Glutamatergic neuron (in vitro differentiated cells): ENCODE data around the gene CCBE1. TPM values are rescaled to one million over a fixed set of nuclear protein-coding genes. Genes with fewer than 3 reads are reported as not detected.

Source experiments
- DNase-seq: peaks from one replicate; pipeline ENCODE4 v3.0.0; 2022
- H3K27ac Mint-ChIP-seq: one replicate; pipeline ENCODE4 v1.8.0; 2020; ENCODE audit warnings: mild to moderate bottlenecking, mixed read lengths, inconsistent platforms; ENCODE audit not compliant: unreplicated experiment
- H3K27me3 Mint-ChIP-seq: one replicate; pipeline ENCODE4 v1.8.0; 2020; ENCODE audit warnings: mild to moderate bottlenecking, moderate library complexity, mixed read lengths, inconsistent platforms; ENCODE audit not compliant: unreplicated experiment
- H3K36me3 Mint-ChIP-seq: one replicate; pipeline ENCODE4 v1.8.0; 2020; ENCODE audit warnings: mild to moderate bottlenecking, mixed read lengths, inconsistent platforms; ENCODE audit not compliant: unreplicated experiment
- H3K4me1 Mint-ChIP-seq: one replicate; pipeline ENCODE4 v1.8.0; 2020; ENCODE audit warnings: mild to moderate bottlenecking, low read depth, mixed read lengths, inconsistent platforms; ENCODE audit not compliant: unreplicated experiment
- H3K4me3 Mint-ChIP-seq: one replicate; pipeline ENCODE4 v1.8.0; 2020; ENCODE audit warnings: mild to moderate bottlenecking, mixed read lengths, inconsistent platforms; ENCODE audit not compliant: unreplicated experiment
- H3K9me3 Mint-ChIP-seq: one replicate; pipeline ENCODE4 v1.8.0; 2020; ENCODE audit warnings: mild to moderate bottlenecking, moderate library complexity, mixed read lengths, inconsistent platforms; ENCODE audit not compliant: unreplicated experiment
- CTCF ChIP-seq: fragments of 200-600 bp; sonication (generic); IDR thresholded peaks from one replicate; pipeline ENCODE4 v1.5.0; 2021; ENCODE audit not compliant: partially characterized antibody, unreplicated experiment
- total RNA-seq: library from RNA; stranded (reverse); fragmentation: NEBNext Ultra II Directional; extraction: Animal tissue kit (Norgen Biotek cat#: 25700); gene quantifications from one replicate; pipeline ENCODE4 v1.2.1, GENCODE V29; 2021; ENCODE audit not compliant: unreplicated experiment

The CCBE1 gene
- total RNA-seq, 1 donor from 2014 or later = 0.81 TPM

- no peak for DNase-seq
- Mint-ChIP-seq H3K4me1 (no peaks in the 10 kb centered on the region), H3K4me3 (no peak overlapping the region), H3K36me3 (no peaks in the 10 kb centered on the region), H3K9me3 (no peaks in the 10 kb centered on the region), H3K27ac (no peak overlapping the region), H3K27me3 (no peaks in the 10 kb centered on the region)
- no peak for TF ChIP-seq CTCF
Measured at GRCh38 chr18:59689756-59690155, 7.5 kb downstream of the CCBE1 start.

DNA sequence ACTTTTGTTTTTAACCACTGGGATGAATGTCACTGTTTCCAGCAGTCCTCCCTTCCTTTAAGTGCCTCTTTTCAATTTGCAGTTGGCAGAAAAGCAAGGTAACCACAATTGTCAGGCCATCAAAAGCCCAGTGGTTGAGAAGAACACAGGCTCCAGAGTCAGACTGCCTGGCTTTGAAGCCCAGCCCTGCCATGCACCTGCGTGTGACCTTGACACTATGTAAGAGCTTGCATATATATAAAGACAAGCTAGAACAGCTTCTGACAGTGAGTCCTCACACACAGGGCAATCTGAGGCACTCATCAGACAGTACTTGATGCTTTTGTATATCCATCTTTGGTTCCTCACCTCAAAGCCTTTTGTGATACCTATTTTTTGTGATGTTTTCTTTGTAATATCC is 11.0 kb downstream of the CCBE1 start:
- no peak for TF ChIP-seq CTCF
- H3K27ac Mint-ChIP-seq = no peak overlapping the region
- no peak for DNase-seq
- no peaks in the 10 kb centered on the region for H3K36me3 Mint-ChIP-seq
- H3K27me3 Mint-ChIP-seq = no peaks in the 10 kb centered on the region
- no peaks in the 10 kb centered on the region for H3K4me1 Mint-ChIP-seq
- no peaks in the 10 kb centered on the region for H3K9me3 Mint-ChIP-seq
- H3K4me3 Mint-ChIP-seq = no peak overlapping the region

- no peak for TF ChIP-seq CTCF
- Mint-ChIP-seq H3K27me3 (no peaks in the 10 kb centered on the region), H3K9me3 (no peaks in the 10 kb centered on the region), H3K4me1 (no peaks in the 10 kb centered on the region), H3K27ac (no peak overlapping the region), H3K4me3 (no peak overlapping the region), H3K36me3 (no peaks in the 10 kb centered on the region)
- DNase-seq = no peak
Measured at GRCh38 chr18:59685501-59685900, 11.7 kb downstream of the CCBE1 start.

DNA sequence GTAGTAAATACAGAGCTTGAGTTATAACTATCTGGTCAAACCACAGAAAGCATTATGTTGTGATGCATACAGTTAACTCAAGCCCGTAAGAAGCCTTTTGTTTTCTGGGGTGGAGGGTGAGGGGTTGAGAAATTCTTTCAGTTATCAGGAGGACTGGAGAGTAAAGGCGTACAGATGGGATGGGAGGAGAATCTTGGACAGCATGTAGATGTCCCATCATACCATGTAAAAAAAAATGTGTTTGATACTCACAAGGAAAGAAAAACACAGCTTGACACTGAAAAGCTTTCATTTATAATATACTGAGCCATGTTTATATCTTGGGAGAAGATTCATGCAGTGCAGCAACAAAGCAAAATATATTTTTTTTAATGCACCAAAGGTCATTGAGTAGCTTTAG is 12.4 kb downstream of the CCBE1 start:
- H3K27ac Mint-ChIP-seq = no peak overlapping the region
- H3K36me3 Mint-ChIP-seq = no peaks in the 10 kb centered on the region
- H3K27me3 Mint-ChIP-seq = no peaks in the 10 kb centered on the region
- no peak for TF ChIP-seq CTCF
- no peaks in the 10 kb centered on the region for H3K9me3 Mint-ChIP-seq
- no peak for DNase-seq
- no peaks in the 10 kb centered on the region for H3K4me1 Mint-ChIP-seq
- H3K4me3 Mint-ChIP-seq = no peak overlapping the region

DNA sequence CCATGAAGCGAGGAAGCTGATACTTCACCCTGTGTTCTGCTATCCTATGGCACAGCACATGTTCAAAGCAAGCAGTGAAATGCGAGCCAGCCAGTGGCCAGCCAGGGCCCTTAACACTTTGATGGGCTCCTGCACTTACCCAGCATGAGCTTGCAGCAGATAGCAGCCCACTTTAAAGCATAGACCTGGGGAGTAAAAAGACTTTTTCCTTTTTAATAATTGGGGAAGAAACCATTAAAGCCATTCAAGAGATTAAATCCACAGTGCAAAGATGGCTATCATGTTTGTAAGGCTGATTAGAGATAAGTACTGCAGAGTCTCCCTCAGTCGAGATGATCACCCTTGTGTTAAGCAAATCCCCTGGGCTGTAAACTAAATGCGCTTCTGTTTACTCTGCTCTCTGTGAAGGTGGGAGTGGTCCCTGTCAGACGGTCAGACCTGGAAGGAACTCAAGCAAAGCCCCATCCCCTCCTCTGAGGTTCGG is 15.7 kb downstream of the CCBE1 start:
- no peak for TF ChIP-seq CTCF
- Mint-ChIP-seq H3K9me3 (no peaks in the 10 kb centered on the region), H3K4me3 (no peak overlapping the region), H3K36me3 (no peaks in the 10 kb centered on the region), H3K27me3 (no peaks in the 10 kb centered on the region), H3K27ac (no peak overlapping the region), H3K4me1 (no peaks in the 10 kb centered on the region)
- DNase-seq = no peak
